ENCODE data around the gene E2F3. TPM values are rescaled to one million over a fixed set of nuclear protein-coding genes. Genes with fewer than 3 reads are reported as not detected.

Gene E2F3
- total and polyA plus RNA-seq, 2 donors (not counting 3 experiments of a cell fraction or from before 2014, with no cell fraction given) = 8.6 to 22.0 TPM

GRCh38 chr6:20393297-20393696, 8.4 kb upstream of the E2F3 start:
- intact Hi-C loops (cut with micrococcal nuclease) = no loop called here
- Histone ChIP-seq H3K9ac (replicated peaks; ENCODE audit: extremely low read depth, insufficient read depth, low read length) (no peak overlapping the region), H2AFZ (ENCODE audit: low read depth, low read length) (no peak overlapping the region), H3K4me3 (replicated peaks in 1 of 3; ENCODE audit: insufficient read depth in 1 of 3, low read depth in 1 of 3, low read length in 3 of 3) (no peak overlapping the region), H3K36me3 (ENCODE audit: control insufficient read depth in 2 of 2, extremely low read depth in 1 of 2, insufficient read depth in 2 of 2, low read length in 2 of 2) (no peaks in the 10 kb centered on the region), H3K4me2 (ENCODE audit: insufficient read depth, low read length) (no peak overlapping the region), H3K4me1 (ENCODE audit: control insufficient read depth, extremely low read depth, insufficient read depth, low read length) (no peaks in the 10 kb centered on the region), H3K27ac (ENCODE audit: insufficient read depth, low read depth, low read length) (no peak overlapping the region), H3K9me3 (replicated peaks; ENCODE audit: control insufficient read depth, insufficient read depth, low read length) (no peaks in the 10 kb centered on the region), H3K27me3 (ENCODE audit: control insufficient read depth in 2 of 2, insufficient read depth in 2 of 2, low read length in 2 of 2) (no peaks in the 10 kb centered on the region), H4K20me1 (replicated peaks; ENCODE audit: control insufficient read depth, extremely low read depth, insufficient read depth, low read length) (no peaks in the 10 kb centered on the region), H3K79me2 (ENCODE audit: control insufficient read depth, insufficient read depth, low read length) (no peaks in the 10 kb centered on the region), H3K9me1 (replicated peaks; ENCODE audit: control insufficient read depth, extremely low read depth, insufficient read depth, low read length) (no peaks in the 10 kb centered on the region)
- no peak for DNase-seq (ENCODE audit: low read depth, low spot score)
- no peak for FAIRE-seq
- ChIA-PET POLR2A (no interaction called here), CTCF (no interaction called here)
- dilution Hi-C loops (cut with MboI; ENCODE audit: extremely low pct_ligation_motif_present, low sequenced_read_pairs) = no loop called here
- TF ChIP-seq JUN (IDR thresholded peaks at IDR 0.05; ENCODE audit: borderline replicate concordance, insufficient read depth, insufficient read length, low read depth) (no peak), EZH2 (IDR thresholded peaks at IDR 0.05; ENCODE audit: borderline replicate concordance, low read depth, low read length, severe bottlenecking) (no peak)
- BruUV-seq (replicated peaks) = no TSS peak

- intact Hi-C loops (cut with micrococcal nuclease) = no loop called here
- POLR2A ChIA-PET = no interaction called here
- CTCF ChIA-PET = interaction anchor here (1.4 to 3.9 kb wide), 5 partner anchors 21 to 132 kb away, joined by 3 to 32 read pairs (median 16); no protein-coding TSS in a partner anchor
- Histone ChIP-seq H3K27me3 (ENCODE audit: control insufficient read depth in 2 of 2, insufficient read depth in 2 of 2, low read length in 2 of 2) (no peaks in the 10 kb centered on the region), H3K4me3 (replicated peaks in 1 of 3; ENCODE audit: insufficient read depth in 1 of 3, low read depth in 1 of 3, low read length in 3 of 3) (no peak overlapping the region), H3K4me1 (ENCODE audit: control insufficient read depth, extremely low read depth, insufficient read depth, low read length) (peaks cover 7% of the 10 kb centered on the region), H3K9me1 (replicated peaks; ENCODE audit: control insufficient read depth, extremely low read depth, insufficient read depth, low read length) (no peaks in the 10 kb centered on the region), H3K36me3 (ENCODE audit: control insufficient read depth in 2 of 2, extremely low read depth in 1 of 2, insufficient read depth in 2 of 2, low read length in 2 of 2) (no peaks in the 10 kb centered on the region), H3K4me2 (ENCODE audit: insufficient read depth, low read length) (no peak overlapping the region), H3K79me2 (ENCODE audit: control insufficient read depth, insufficient read depth, low read length) (peaks cover 10% of the 10 kb centered on the region), H3K9ac (replicated peaks; ENCODE audit: extremely low read depth, insufficient read depth, low read length) (no peak overlapping the region), H4K20me1 (replicated peaks; ENCODE audit: control insufficient read depth, extremely low read depth, insufficient read depth, low read length) (no peaks in the 10 kb centered on the region), H3K27ac (ENCODE audit: insufficient read depth, low read depth, low read length) (no peak overlapping the region), H3K9me3 (replicated peaks; ENCODE audit: control insufficient read depth, insufficient read depth, low read length) (no peaks in the 10 kb centered on the region), H2AFZ (ENCODE audit: low read depth, low read length) (no peak overlapping the region)
- BruUV-seq (replicated peaks) = no TSS peak
- TF ChIP-seq MYC (IDR thresholded peaks at IDR 0.05; ENCODE audit: low read depth, low read length) (no peak), EZH2 (IDR thresholded peaks at IDR 0.05; ENCODE audit: borderline replicate concordance, low read depth, low read length, severe bottlenecking) (no peak), JUN (IDR thresholded peaks at IDR 0.05; ENCODE audit: borderline replicate concordance, insufficient read depth, insufficient read length, low read depth) (no peak), POLR2AphosphoS5 (IDR thresholded peaks at IDR 0.05; ENCODE audit: insufficient read depth, low read depth, low read length) (no peak), FOS (IDR thresholded peaks at IDR 0.05; ENCODE audit: borderline replicate concordance, insufficient read depth, low read length) (no peak), POLR2A (IDR thresholded peaks at IDR 0.05; ENCODE audit: low read depth, low read length) (no peak), GATA2 (IDR thresholded peaks at IDR 0.05; ENCODE audit: insufficient read depth, insufficient read length, low read depth, low read length) (no peak)
- TF ChIP-seq, protein P1, sequence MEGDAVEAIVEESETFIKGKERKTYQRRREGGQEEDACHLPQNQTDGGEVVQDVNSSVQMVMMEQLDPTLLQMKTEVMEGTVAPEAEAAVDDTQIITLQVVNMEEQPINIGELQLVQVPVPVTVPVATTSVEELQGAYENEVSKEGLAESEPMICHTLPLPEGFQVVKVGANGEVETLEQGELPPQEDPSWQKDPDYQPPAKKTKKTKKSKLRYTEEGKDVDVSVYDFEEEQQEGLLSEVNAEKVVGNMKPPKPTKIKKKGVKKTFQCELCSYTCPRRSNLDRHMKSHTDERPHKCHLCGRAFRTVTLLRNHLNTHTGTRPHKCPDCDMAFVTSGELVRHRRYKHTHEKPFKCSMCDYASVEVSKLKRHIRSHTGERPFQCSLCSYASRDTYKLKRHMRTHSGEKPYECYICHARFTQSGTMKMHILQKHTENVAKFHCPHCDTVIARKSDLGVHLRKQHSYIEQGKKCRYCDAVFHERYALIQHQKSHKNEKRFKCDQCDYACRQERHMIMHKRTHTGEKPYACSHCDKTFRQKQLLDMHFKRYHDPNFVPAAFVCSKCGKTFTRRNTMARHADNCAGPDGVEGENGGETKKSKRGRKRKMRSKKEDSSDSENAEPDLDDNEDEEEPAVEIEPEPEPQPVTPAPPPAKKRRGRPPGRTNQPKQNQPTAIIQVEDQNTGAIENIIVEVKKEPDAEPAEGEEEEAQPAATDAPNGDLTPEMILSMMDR (IDR thresholded peaks at IDR 0.05; ENCODE audit: extremely low read depth in 1 of 2, insufficient read depth in 1 of 2, low read depth in 1 of 2, low read length in 2 of 2) = no peak
- TF ChIP-seq, protein P2, sequence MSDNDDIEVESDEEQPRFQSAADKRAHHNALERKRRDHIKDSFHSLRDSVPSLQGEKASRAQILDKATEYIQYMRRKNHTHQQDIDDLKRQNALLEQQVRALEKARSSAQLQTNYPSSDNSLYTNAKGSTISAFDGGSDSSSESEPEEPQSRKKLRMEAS (IDR thresholded peaks at IDR 0.05; ENCODE audit: insufficient read depth, insufficient read length) = no peak
- dilution Hi-C loops (cut with MboI; ENCODE audit: extremely low pct_ligation_motif_present, low sequenced_read_pairs) = no loop called here
- no peak for DNase-seq (ENCODE audit: low read depth, low spot score)
- no peak for FAIRE-seq
Observed at GRCh38 chr6:20399518-20399917, 2.2 kb upstream of the E2F3 start.
